ENCODE results near the gene SYT8. TPM values are rescaled to one million over a fixed set of nuclear protein-coding genes. Genes with fewer than 3 reads are reported as not detected.
A peak's percentile ranks its signal among the peaks of the same experiment; 100 is the strongest.

The SYT8 gene
- total RNA-seq, 2 experiments from 2014 or later = not detected

GRCh38 chr11:1847006-1847735 is 12.4 kb downstream of the SYT8 start:
- no peak for DNase-seq
- no peak overlapping the region for H3K4me3 Mint-ChIP-seq
- no peaks in the 10 kb centered on the region for H3K36me3 Mint-ChIP-seq
- H3K4me1 Mint-ChIP-seq = peaks cover 55% of the 10 kb centered on the region
- no peaks in the 10 kb centered on the region for H3K9me3 Mint-ChIP-seq
- POLR2A ChIA-PET = interaction anchor here (0.7 kb wide), 1 partner anchor 60 kb away, joined by 3 read pairs; no protein-coding TSS in a partner anchor
- H3K27ac Mint-ChIP-seq = peak overlapping the region; percentile 30
- no peak for ATAC-seq (ENCODE audit: low read depth)
- peaks cover 23% of the 10 kb centered on the region for H3K27me3 Mint-ChIP-seq

- ATAC-seq (ENCODE audit: low read depth) (no peak), DNase-seq (no peak)
- no peaks in the 10 kb centered on the region for H3K9me3 Mint-ChIP-seq
- POLR2A ChIA-PET = interaction anchor here (0.7 kb wide), 1 partner anchor 59 kb away, joined by 3 read pairs; no protein-coding TSS in a partner anchor
- peaks cover 23% of the 10 kb centered on the region for H3K27me3 Mint-ChIP-seq
- peaks cover 2% of the 10 kb centered on the region for H3K36me3 Mint-ChIP-seq
- H3K4me3 Mint-ChIP-seq = no peak overlapping the region
- no peak overlapping the region for H3K27ac Mint-ChIP-seq
- peaks cover 60% of the 10 kb centered on the region for H3K4me1 Mint-ChIP-seq
Measured at GRCh38 chr11:1847926-1848639, 13.3 kb downstream of the SYT8 start.

GRCh38 chr11:1848640-1849430 is 14.0 kb downstream of the SYT8 start:
- no peak for ATAC-seq (ENCODE audit: low read depth)
- DNase-seq = no peak
- POLR2A ChIA-PET = no interaction called here
- Mint-ChIP-seq H3K4me3 (no peak overlapping the region), H3K9me3 (no peaks in the 10 kb centered on the region), H3K36me3 (peaks cover 8% of the 10 kb centered on the region), H3K4me1 (peaks cover 52% of the 10 kb centered on the region), H3K27me3 (peaks cover 23% of the 10 kb centered on the region), H3K27ac (peak overlapping the region; percentile 39)

- Mint-ChIP-seq H3K4me3 (peak overlapping the region; percentile 97), H3K4me1 (peaks cover 35% of the 10 kb centered on the region), H3K9me3 (no peaks in the 10 kb centered on the region), H3K36me3 (peaks cover 10% of the 10 kb centered on the region), H3K27ac (peak overlapping the region; percentile 98), H3K27me3 (peaks cover 15% of the 10 kb centered on the region)
- no peak for ATAC-seq (ENCODE audit: low read depth)
- POLR2A ChIA-PET = interaction anchor here (0.5 to 4.6 kb wide), 5 partner anchors 9 to 472 kb away, joined by 4 to 68 read pairs (median 15); partner anchors contain the start of genes PRR33 and TNNI2
- DNase-seq = no peak
Measured at GRCh38 chr11:1851468-1852180, 16.8 kb downstream of the SYT8 start.

- peak; percentile 1 for ATAC-seq (ENCODE audit: low read depth)
- no peak for DNase-seq
- POLR2A ChIA-PET = interaction anchor here (0.5 to 4.6 kb wide), 10 partner anchors 10 to 960 kb away, joined by 3 to 68 read pairs (median 8); partner anchors contain the start of genes MRPL23, PRR33 and TNNI2
Measured at GRCh38 chr11:1852271-1852876, 17.6 kb downstream of the SYT8 start.

GRCh38 chr11:1852877-1853276 is 18.1 kb downstream of the SYT8 start, which contains the start of gene LSP1:
TSS of gene LSP1 (plus strand) at chr11:1853084. CDS start at chr11:1853145, 61 bp downstream.
- ATAC-seq (ENCODE audit: low read depth) = peak; percentile 67
- peak within 1 kb of the TSS; percentile 98 for H3K27ac Mint-ChIP-seq
- peaks cover 10% of the 10 kb centered on the region for H3K36me3 Mint-ChIP-seq
- H3K4me3 Mint-ChIP-seq = peak within 1 kb of the TSS; percentile 97
- POLR2A ChIA-PET = interaction anchor here (0.7 to 4.6 kb wide), 13 partner anchors 10 to 1010 kb away, joined by 3 to 68 read pairs (median 4); partner anchors contain the start of genes MRPL23, PRR33 and TNNI2
- no peaks in the 10 kb centered on the region for H3K9me3 Mint-ChIP-seq
- H3K4me1 Mint-ChIP-seq = peaks cover 31% of the 10 kb centered on the region
- DNase-seq = peak; percentile 82
- H3K27me3 Mint-ChIP-seq = peaks cover 11% of the 10 kb centered on the region

More at GRCh38 chr11:1852271-1852876, 17.6 kb downstream of the SYT8 start:
- no peaks in the 10 kb centered on the region for H3K9me3 Mint-ChIP-seq
- H3K27me3 Mint-ChIP-seq = peaks cover 14% of the 10 kb centered on the region
- H3K27ac Mint-ChIP-seq = peak overlapping the region; percentile 98
- peaks cover 10% of the 10 kb centered on the region for H3K36me3 Mint-ChIP-seq
- H3K4me3 Mint-ChIP-seq = peak overlapping the region; percentile 97
- H3K4me1 Mint-ChIP-seq = peaks cover 33% of the 10 kb centered on the region

- ATAC-seq (ENCODE audit: low read depth) = no peak
- H3K27me3 Mint-ChIP-seq = peaks cover 6% of the 10 kb centered on the region
Measured at GRCh38 chr11:1853376-1854131, 18.8 kb downstream of the SYT8 start.

GRCh38 chr11:1854132-1854948 is 19.6 kb downstream of the SYT8 start:
- peaks cover 10% of the 10 kb centered on the region for H3K36me3 Mint-ChIP-seq
- peaks cover 26% of the 10 kb centered on the region for H3K4me1 Mint-ChIP-seq
- H3K4me3 Mint-ChIP-seq = peak overlapping the region; percentile 97
- POLR2A ChIA-PET = interaction anchor here (0.9 to 4.6 kb wide), 6 partner anchors 12 to 93 kb away, joined by 3 to 68 read pairs (median 14); partner anchors contain the start of genes MRPL23, PRR33 and TNNI2
- H3K27me3 Mint-ChIP-seq = no peaks in the 10 kb centered on the region
- DNase-seq (no peak), ATAC-seq (ENCODE audit: low read depth) (no peak)
- peak overlapping the region; percentile 98 for H3K27ac Mint-ChIP-seq
- no peaks in the 10 kb centered on the region for H3K9me3 Mint-ChIP-seq

More at GRCh38 chr11:1853376-1854131, 18.8 kb downstream of the SYT8 start:
- no peak for DNase-seq
- POLR2A ChIA-PET = interaction anchor here (0.8 to 4.6 kb wide), 11 partner anchors 11 to 1010 kb away, joined by 3 to 68 read pairs (median 4); partner anchors contain the start of genes MRPL23, PRR33 and TNNI2
- H3K9me3 Mint-ChIP-seq = no peaks in the 10 kb centered on the region
- peak overlapping the region; percentile 97 for H3K4me3 Mint-ChIP-seq
- H3K4me1 Mint-ChIP-seq = peaks cover 31% of the 10 kb centered on the region
- H3K27ac Mint-ChIP-seq = peak overlapping the region; percentile 98
- H3K36me3 Mint-ChIP-seq = peaks cover 10% of the 10 kb centered on the region

GRCh38 chr11:1854949-1855885 is 20.4 kb downstream of the SYT8 start:
- no peak for DNase-seq
- ATAC-seq (ENCODE audit: low read depth) = no peak
- no peaks in the 10 kb centered on the region for H3K27me3 Mint-ChIP-seq
- H3K9me3 Mint-ChIP-seq = no peaks in the 10 kb centered on the region
- no peak overlapping the region for H3K27ac Mint-ChIP-seq
- peaks cover 26% of the 10 kb centered on the region for H3K4me1 Mint-ChIP-seq
- POLR2A ChIA-PET = no interaction called here
- H3K4me3 Mint-ChIP-seq = peak overlapping the region; percentile 97
- H3K36me3 Mint-ChIP-seq = peaks cover 10% of the 10 kb centered on the region

- H3K4me1 Mint-ChIP-seq = peaks cover 21% of the 10 kb centered on the region
- peak overlapping the region; percentile 12 for H3K4me3 Mint-ChIP-seq
- POLR2A ChIA-PET = interaction anchor here (1.4 kb wide), 1 partner anchor 14 kb away, joined by 3 read pairs; no protein-coding TSS in a partner anchor
- no peaks in the 10 kb centered on the region for H3K27me3 Mint-ChIP-seq
- DNase-seq (no peak), ATAC-seq (ENCODE audit: low read depth) (no peak)
- peaks cover 10% of the 10 kb centered on the region for H3K36me3 Mint-ChIP-seq
- no peak overlapping the region for H3K27ac Mint-ChIP-seq
- no peaks in the 10 kb centered on the region for H3K9me3 Mint-ChIP-seq
Measured at GRCh38 chr11:1855886-1856265, 21.1 kb downstream of the SYT8 start.
